A549 (cell line): ENCODE measurements around the gene CARD10.

Experiments
- CEBPB ChIP-seq, 2 experiments: fragments of >200 bp in 1 of 2; sonication (Bioruptor Twin) in 1 of 2; formaldehyde crosslinking in 1 of 2; IDR thresholded peaks; 2 replicates each; pipeline ENCODE4 v1.6.1; 2012 to 2016
- CHD2 ChIP-seq: fragments of 150-350 bp; IDR thresholded peaks from 2 replicates; pipeline ENCODE4 v1.6.1; 2014; ENCODE audit warnings: low read length; ENCODE audit not compliant: partially characterized antibody
- CHD4 ChIP-seq: fragments of 200-600 bp; sonication (generic); IDR thresholded peaks from 2 replicates; pipeline ENCODE4 v1.6.1; 2016; ENCODE audit warnings: antibody characterized with exemption, mild to moderate bottlenecking, borderline replicate concordance
- EP300 ChIP-seq, 2 experiments: fragments of >200 bp; sonication (Bioruptor Twin); formaldehyde crosslinking; IDR thresholded peaks; 2 replicates in 1 of 2; 3 replicates in 1 of 2; pipeline ENCODE4 v1.6.1; 2016 to 2017
- ESRRA ChIP-seq: fragments of 150-350 bp; IDR thresholded peaks from 2 replicates; pipeline ENCODE4 v1.6.1; 2014; ENCODE audit warnings: mild to moderate bottlenecking, low read length, borderline replicate concordance
- GATA3 ChIP-seq: IDR thresholded peaks from 2 replicates; pipeline ENCODE4 v1.6.1; 2012; ENCODE audit warnings: borderline replicate concordance
- JUN ChIP-seq, 2 experiments: fragments of >200 bp; sonication (Bioruptor Twin); formaldehyde crosslinking; IDR thresholded peaks; 2 replicates in 1 of 2; 3 replicates in 1 of 2; pipeline ENCODE4 v1.6.1; 2016 to 2017
- JUNB ChIP-seq: fragments of >200 bp; sonication (Bioruptor Twin); formaldehyde crosslinking; IDR thresholded peaks from 2 replicates; pipeline ENCODE4 v1.6.1; 2016
- MYC ChIP-seq: IDR thresholded peaks from 2 replicates; pipeline ENCODE4 v1.6.1; 2012; ENCODE audit warnings: mild to moderate bottlenecking, inconsistent platforms, low read length, improper control_type of control experiment, borderline replicate concordance
- POLR2A ChIP-seq: IDR thresholded peaks from 2 replicates; pipeline ENCODE4 v1.6.1; 2012; ENCODE audit warnings: mild to moderate bottlenecking, low read length
- RAD21 ChIP-seq, 2 experiments: fragments of >200 bp in 1 of 2; sonication (Bioruptor Twin) in 1 of 2; formaldehyde crosslinking in 1 of 2; IDR thresholded peaks in 1 of 2; conservative IDR thresholded peaks in 1 of 2; 2 replicates in 1 of 2; 3 replicates in 1 of 2; pipeline ENCODE4 v1.6.1; 2012 to 2018; ENCODE audit warnings: inconsistent platforms in 1 of 2
- SREBF2 ChIP-seq: fragments of 450-650 bp; IDR thresholded peaks from 2 replicates; pipeline ENCODE4 v1.6.1; 2014; ENCODE audit warnings: mild to moderate bottlenecking, moderate library complexity
- TF ChIP-seq, protein P1 (sequence below): fragments of >200 bp; sonication (Bioruptor Twin); formaldehyde crosslinking; IDR thresholded peaks from 3 replicates; pipeline ENCODE4 v1.5.1; 2016
- TF ChIP-seq, protein P2 (sequence below): IDR thresholded peaks from 2 replicates; pipeline ENCODE4 v1.6.1; 2012

DNA sequence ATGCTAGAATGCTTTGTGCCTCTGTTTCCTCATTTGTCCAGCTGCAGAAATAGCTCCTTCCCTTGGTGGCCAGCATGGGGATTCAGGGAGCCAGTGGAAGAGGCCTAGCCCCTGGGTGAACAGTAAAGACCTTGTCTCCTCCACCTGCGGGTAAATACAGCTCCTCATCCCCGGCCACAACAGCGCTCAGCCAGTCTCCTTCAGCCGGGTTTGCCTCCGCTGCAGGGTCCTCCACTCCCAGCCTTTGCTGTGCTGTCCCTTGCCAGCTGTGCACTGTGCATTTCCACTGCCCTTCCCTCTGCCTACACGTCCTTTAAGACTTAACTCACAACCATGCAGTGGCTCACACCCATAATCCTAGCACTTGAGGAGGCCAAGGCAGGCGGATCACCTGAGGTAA is 39.6 kb upstream of the CARD10 start:
- TF ChIP-seq, protein P1, sequence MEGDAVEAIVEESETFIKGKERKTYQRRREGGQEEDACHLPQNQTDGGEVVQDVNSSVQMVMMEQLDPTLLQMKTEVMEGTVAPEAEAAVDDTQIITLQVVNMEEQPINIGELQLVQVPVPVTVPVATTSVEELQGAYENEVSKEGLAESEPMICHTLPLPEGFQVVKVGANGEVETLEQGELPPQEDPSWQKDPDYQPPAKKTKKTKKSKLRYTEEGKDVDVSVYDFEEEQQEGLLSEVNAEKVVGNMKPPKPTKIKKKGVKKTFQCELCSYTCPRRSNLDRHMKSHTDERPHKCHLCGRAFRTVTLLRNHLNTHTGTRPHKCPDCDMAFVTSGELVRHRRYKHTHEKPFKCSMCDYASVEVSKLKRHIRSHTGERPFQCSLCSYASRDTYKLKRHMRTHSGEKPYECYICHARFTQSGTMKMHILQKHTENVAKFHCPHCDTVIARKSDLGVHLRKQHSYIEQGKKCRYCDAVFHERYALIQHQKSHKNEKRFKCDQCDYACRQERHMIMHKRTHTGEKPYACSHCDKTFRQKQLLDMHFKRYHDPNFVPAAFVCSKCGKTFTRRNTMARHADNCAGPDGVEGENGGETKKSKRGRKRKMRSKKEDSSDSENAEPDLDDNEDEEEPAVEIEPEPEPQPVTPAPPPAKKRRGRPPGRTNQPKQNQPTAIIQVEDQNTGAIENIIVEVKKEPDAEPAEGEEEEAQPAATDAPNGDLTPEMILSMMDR = no peak
- TF ChIP-seq ESRRA (no peak), SREBF2 (no peak), EP300 (IDR thresholded peaks at IDR 0.05) (no peak), POLR2A (no peak), JUNB (no peak), CHD4 (no peak), CHD2 (no peak), RAD21 (conservative IDR thresholded peaks at IDR 0.05 in 1 of 2, IDR thresholded peaks at IDR 0.05 in 1 of 2) (no peak), CEBPB (IDR thresholded peaks at IDR 0.05) (no peak), GATA3 (no peak), JUN (IDR thresholded peaks at IDR 0.05) (no peak), MYC (no peak)
- TF ChIP-seq, protein P2, sequence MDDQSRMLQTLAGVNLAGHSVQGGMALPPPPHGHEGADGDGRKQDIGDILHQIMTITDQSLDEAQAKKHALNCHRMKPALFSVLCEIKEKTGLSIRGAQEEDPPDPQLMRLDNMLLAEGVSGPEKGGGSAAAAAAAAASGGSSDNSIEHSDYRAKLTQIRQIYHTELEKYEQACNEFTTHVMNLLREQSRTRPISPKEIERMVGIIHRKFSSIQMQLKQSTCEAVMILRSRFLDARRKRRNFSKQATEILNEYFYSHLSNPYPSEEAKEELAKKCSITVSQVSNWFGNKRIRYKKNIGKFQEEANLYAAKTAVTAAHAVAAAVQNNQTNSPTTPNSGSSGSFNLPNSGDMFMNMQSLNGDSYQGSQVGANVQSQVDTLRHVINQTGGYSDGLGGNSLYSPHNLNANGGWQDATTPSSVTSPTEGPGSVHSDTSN = no peak
